ENCODE results near the gene RBPJ.

The RBPJ gene

DNA sequence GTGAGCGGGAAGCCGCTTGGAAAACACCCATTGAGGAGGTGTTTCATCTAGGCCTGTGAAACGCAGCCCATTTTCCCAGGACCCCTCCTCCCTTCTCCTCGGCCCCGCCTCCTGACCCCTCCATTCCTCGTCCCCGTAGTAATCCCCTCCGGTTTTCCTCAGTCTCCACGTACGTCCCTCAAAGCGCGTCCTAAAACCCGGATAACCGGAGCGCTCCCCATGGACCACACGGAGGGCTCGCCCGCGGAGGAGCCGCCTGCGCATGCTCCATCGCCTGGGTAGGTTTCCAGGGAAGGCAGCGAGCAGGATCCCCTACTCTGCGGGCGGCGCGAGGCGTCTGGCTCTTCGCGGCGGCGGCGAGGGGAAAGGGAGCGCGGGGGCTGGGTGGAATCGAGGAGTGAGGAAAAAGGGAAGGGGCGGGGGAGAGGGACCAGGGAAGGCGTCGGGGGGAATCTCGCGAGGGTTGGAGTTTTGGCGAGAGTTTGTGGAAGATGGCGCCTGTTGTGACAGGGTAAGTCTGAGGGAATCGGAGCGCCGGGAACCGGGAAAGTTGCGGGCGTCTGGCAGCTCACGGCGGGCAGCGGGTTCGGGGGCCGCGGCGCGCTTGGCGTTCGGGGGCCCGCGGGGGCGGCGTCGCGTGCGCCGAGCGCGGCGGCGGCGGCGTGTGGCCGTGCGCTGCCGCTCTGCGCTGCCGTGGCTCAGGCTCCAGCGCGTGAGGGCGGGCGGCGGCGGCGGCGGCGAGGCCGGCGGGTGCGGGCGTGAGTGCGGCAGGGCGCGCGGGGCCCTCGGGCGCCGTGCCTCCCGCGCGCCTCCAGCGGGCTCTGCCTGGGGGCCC is at the start of gene RBPJ:
TSS of gene RBPJ (plus strand) at position 477 of the 835 bp plus-strand sequence. CDS start at position 492, 15 bp downstream.
- peak; percentile 58 to 69 for DNase-seq (ENCODE audit: low read depth in 2 of 2)

DNA sequence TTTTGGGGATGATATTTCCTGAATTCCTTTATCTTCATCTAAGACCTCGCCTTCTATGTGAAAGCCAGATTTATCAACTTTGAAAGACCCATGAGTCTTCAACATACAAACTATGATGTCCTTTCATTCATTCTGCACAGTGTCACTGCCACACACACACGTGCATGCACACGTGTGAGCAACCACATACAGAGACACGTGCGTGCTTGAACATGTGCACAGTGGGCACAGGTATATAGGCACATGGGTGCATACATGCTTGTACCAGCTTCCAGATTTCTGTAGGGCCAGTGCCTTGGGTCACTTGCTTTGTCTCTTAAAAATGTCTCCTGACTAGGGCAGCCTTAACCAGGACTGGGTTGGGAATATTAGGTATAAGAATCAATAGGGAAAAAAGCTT is 49.1 kb upstream of the RBPJ start:
- DNase-seq (ENCODE audit: low read depth in 2 of 2), result no peak

DNA sequence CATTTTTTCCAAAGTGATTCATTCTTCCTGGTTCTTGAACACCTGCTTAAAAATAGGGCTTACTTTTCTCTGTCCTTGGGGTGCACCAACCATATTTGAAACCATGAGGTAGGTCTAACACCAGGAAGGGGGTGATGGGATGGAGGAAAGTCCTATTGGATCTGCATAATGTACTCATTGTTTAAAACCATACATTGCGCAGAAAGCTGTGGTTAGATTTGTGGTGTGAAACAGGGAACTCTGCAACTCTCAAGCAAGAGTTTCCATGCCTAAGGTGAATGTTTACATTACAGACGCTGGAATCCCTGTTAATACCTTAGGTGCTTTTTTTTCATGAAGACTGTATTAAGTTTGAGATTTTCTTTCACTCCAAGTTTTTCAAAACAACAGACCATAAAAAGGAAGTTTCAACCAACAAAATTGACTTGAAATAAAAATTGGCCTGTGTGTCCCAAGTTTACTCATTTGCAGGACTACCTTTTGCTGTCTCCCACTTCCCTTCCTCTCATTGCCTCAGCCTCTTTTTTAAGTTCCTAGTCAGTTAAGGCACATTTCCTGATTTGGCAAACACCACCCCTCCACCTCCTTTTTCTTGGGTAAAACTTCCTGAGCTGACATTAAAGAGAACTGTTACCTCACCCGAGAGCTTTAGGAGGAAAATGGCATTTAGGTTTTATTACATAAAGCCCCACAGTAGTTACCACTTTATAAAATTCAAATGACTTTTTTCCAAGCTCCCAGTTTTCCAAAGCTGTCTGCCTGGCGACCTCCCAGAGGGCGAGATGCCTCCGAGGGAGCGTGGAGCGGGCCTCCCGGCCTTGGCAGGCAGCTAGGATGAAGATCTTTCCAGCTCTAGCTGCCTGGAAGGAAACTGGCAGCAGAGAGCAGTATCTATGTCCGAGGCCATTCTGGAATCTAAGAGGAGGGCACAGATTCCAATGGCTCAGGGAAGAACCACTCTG is 47.9 kb upstream of the RBPJ start:
- DNase-seq (ENCODE audit: low read depth in 2 of 2), result no peak

DNA sequence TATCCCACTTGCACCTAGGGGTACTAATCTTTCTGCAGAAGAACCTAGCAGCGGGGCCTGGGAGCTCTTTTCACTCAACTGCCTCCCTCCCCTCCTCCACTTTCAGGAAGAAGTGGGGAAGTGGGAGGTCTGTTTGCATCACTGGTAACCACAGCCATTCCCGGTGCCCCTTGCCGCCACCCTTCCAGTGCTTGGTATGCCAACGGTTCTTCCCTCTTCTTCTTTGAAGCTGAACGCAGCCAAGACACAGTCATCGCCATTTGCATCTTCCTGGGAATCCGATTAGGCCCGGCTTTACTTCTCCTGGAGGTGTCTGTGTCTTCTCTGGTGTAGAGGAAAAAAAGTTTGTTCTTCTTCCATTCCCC is 47.2 kb upstream of the RBPJ start:
- DNase-seq (ENCODE audit: low read depth in 2 of 2), result no peak

DNA sequence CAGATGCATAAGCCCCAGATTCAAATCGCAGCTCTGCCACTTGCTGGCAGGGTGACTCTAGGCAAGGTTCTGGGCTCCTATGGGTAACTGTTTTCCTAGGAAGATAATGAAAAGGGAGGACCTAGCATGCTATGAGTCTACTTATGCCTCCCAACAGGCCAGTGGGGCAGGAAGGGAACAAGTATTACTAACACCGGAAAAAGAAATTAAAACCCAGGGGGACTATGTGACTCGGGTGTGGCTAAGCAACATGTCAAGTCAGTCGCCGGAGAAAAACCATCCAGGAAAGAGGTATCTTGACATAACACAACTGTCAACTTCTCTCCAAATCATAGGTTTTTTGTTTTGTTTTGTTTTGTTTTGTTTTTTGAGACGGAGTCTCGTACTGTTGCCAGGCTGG is 45.5 kb upstream of the RBPJ start:
- no peak for DNase-seq (ENCODE audit: low read depth in 2 of 2)

DNA sequence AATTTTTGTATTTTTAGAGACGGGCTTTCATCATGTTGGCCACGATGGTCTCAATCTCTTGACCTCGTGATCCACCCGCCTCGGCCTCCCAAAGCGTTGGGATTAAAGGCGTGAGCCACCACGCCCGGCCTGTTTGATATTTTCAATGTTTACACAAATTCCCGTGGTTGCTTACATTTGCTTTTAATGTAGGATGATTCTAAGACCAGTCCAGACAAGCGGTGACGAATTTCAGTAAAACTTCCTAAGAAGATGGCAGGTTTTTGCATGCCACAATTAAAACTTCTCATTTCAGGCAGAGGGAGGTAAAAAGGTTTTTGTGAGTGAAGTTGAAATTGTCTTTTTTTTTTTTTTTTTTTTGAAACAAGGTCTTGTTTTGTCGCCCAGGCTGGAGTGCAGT is 41.4 kb upstream of the RBPJ start:
- no peak for DNase-seq (ENCODE audit: low read depth in 2 of 2)

DNA sequence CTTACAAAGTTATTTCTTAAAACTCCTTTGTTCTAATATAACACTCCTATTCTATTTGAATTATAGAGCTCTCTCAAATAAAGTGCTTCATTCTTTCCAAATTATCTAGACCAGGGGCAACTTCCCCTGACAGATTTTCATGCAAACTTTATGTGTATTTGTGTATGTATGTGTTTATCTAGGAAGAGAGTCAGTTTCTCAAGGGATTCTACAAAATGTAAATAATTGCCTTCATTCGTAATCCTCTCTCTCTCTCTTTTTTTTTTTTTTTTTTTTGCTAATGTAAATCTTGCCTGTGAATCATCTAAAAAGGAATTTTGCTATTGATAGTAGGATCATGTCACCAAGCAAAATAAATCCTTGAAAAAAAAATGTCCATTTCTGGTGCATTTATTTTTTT is 38.9 kb upstream of the RBPJ start:
- DNase-seq (ENCODE audit: low read depth in 2 of 2), result no peak

DNA sequence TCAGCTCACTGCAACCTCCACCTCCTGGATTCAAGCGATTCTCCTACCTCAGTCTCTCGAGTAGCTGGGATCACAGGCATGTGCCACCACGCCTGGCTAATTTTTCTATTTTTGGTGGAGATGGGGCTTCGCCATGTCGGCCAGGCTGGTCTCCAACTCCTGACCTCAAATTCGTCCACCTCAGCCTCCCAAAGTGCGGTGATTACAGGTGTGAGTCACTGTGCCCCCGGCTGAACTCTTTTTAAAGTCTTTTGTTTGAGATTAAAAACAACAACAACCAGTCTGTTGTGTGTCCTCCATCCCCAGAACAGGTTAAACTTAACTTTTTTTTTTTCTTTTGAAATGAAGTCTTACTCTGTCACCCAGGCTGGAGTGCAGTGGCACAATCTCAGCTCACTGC is 36.3 kb upstream of the RBPJ start:
- no peak for DNase-seq (ENCODE audit: low read depth in 2 of 2)

DNA sequence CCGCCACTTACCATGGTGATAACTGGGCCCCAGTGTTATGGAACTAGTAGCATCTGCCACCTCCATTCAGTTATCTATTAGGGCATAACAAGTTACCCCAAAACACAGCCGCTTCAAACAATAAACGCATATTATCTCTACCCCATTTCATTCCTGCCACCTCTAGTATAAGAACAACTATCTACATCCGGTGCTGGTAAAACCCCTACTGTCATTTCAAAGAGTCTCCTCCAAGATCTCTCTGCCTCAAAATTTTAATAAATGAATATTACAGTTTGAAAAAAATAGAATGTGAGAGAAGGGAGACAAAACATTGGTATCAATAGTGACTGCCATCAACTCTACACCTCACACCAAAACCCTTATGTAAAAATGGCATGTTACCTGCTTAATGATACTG is 35.5 kb upstream of the RBPJ start:
- DNase-seq (ENCODE audit: low read depth in 2 of 2), result no peak

DNA sequence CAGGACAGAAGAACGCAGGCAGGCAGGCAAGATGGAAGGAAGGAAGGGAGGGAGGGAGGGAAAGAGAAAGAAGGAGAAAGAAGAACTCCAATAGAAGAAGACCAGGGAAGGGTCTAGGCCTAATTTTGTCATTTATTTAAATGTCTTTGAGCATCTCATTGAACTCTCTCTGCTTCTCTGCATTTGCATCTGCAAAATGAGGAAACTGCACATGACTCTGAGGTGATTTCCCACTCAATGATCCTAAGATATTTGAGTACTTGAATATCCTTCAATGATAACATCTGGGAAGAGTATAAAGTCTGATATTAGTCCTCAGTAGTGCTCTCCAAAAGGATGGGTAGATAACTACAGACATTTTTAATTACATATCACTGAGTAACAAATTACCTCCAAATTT is 33.1 kb upstream of the RBPJ start:
- DNase-seq (ENCODE audit: low read depth in 2 of 2), result no peak

DNA sequence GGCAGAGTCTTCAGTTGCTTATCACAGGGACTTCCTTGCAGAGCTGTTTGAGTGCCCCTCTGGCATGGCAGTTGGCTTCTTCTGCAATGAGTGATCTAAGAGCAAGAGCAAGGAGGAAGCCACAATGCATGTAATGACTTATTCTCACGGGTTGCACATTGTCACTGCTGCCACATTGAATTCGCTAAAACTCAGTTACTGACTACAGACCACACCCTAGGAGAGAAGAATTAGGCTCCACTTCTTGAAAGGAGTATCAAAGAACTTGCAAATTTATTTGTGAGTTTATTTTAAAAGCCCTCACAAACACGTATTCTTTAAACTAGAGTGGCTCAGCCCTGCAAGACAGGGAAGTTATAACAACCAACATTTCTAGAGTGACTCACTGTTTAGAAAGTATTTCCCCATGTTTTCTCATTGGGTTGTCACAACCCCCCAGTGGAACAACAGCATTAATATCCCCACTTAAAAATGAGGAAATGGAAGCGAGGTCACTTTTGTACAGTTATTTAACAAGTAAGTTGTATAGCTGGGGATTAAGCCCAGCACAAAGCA is 32.4 kb upstream of the RBPJ start:
- no peak for DNase-seq (ENCODE audit: low read depth in 2 of 2)

DNA sequence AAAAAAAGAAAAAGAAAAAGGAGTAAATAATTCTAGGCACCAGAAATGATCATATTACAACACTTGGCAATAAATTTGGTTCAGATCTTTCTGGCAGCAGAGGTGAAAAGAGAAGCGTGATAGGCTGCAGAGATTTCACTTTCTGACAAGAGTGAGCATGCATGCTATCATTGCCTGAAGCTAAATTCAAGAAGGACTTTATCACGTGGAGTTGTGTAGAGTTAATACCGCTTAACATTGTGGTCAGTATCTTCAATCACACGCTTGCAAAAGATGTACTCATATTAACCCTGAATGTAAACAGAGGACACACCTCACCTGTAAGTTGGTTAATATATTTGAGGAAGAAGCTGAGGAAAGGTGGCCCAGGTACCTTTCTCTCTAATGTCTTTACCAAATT is 31.4 kb upstream of the RBPJ start:
- no peak for DNase-seq (ENCODE audit: low read depth in 2 of 2)

DNA sequence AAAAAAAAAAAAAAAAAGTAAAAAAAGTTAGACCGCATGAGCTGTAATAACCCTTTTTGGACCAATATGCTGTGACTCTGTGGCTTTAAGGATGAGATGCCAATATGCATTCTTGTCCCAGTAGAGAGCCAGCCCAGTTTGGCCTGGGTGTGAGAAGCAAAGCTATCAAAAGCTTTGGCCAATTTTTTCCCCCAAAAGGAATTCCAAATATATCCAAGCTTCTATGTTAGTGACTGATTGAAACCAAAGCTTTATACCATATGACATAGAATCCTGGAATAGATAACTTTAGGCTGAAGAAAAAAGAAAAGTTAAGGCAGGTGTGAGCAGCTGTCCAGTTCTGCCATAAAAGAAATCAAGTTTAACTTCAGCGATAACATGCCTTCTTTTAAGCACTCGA is 30.5 kb upstream of the RBPJ start:
- DNase-seq (ENCODE audit: low read depth in 2 of 2), result no peak

DNA sequence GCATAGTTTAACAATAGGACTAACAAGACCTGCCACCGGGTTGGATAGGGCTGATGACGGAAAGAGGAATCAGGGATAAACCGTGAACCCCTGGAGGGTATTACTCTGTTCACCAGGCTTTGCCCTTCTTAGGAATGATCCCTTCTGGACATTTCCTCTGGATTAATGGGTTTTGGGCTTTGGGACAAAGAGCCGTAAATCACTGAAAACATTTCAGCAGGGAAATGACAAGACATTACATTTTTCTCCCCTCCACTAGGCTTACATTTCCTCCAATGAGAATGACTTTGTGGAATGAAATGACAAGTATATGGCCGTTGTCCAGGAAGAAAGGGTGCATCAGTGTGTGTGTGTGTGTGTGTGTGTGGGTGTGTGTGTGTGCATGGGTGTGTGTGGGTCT is 25.9 kb upstream of the RBPJ start:
- no peak for DNase-seq (ENCODE audit: low read depth in 2 of 2)

DNA sequence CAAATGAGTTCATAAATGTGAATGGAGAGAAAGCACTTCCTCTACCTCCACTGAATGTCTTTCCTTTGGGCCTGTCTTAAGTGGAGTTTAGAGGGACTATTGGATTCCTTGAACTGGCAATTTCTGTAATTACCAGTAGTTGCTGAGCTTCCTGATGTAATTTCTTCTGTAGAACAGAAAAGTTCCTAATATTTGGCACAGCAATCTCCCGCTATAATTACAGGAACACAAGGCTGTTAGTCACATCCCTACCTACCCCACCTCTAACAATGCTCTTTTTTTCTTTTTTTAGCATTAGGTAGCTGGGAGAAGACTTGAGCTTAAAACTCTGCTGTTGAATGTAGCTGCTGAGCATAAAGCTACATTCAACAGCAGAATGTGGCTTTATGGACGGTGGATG is 24.8 kb upstream of the RBPJ start:
- no peak for DNase-seq (ENCODE audit: low read depth in 2 of 2)

DNA sequence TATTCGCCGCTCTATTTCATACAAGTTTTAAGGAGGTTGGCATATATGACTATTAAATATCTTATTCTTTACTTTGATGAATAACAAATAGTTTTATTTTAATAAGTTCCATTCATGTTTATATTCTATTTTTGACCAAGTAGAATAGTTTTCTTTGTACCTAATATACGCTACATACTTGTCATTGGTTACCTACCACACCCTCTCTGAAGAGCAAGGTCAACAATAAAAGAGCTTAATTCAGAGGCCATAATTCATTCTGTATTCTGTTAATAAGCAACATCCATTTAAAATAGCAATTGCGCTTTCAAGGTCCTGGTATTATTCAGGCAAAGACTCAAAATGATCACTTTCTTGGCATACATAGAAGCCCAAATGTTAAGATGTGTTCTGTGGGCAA is 24.3 kb upstream of the RBPJ start:
- DNase-seq (ENCODE audit: low read depth in 2 of 2), result no peak

DNA sequence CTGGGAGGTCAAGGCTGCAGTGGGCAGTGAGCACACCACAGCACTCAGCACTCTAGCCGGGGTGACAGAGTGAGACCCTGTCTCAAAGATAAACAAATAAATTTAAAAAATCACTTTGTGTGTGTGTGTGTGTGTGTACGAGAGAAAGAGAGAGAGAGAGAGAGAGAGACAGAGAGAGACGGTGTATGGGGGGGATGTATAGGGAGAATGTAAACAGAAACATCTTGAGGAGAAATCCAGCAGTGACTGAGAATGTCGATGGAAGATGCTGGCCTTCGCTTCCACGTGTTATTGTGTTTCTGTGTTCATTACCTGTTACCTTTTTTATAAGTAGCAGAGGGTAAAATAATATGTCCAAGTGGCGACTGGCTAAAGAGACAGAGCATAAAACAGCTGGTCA is 23.6 kb upstream of the RBPJ start:
- DNase-seq (ENCODE audit: low read depth in 2 of 2), result no peak

DNA sequence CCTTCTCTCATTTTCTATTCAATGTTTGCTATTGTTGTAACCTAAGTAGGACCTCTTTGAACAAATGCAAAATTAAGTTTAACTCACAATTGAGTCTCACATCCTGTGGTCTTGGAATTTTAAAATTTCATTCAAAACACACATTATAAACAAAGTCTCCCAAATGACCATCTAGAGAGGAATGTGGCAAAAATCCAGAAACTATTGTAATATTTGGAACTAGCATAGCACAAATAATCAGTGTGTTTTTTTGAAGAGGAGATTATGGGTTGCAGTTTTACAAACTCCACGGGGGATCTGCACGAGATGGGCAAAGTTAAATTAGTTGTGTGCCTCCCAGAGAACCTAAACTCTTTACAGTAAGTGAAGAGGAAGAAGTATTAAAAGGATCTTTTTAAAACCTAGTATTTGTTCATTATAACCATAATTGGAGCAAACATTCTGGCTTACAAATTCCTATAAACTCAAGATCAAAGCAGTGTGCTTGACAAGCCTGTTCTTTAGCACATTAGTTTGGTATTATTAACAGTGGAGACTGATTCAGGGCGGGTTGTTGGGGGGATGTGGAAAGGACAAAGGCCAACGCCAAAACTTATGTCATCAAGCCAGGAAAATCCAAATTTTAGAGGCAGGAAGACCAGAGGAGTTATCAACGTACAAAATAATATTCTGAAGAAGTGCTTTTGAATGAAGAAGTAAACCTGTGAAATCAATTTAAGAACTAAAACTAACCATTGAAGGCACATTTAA is 22.4 kb upstream of the RBPJ start:
- DNase-seq (ENCODE audit: low read depth in 2 of 2), result no peak

DNA sequence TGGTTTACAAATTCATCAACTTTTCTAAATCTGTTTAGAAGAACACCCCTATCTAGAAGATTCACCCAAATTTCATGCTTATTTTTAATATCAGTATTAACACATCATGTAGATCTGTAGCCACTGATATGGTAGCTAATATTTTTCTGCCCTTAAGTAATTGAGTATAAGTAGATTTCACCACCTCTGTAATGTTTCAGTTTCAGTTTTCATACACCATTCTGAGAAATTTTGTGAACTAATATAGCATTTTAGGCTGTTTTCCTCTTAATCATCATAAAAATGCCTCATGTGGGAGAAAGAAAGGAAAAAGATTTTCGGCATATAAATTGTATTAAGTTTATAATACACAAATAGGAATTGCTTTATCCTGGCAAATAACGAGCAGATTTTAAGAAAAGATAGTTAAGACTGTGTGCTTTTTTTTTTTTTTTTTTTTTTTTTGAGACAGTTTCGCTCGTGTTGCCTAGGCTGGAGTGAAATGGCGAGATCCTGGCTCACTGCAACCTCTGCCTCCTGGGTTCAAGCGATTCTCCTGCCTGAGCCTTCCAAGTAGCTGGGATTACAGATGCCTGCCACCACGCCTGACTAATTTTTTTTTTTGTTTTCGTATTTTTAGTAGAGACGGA is 21.4 kb upstream of the RBPJ start:
- no peak for DNase-seq (ENCODE audit: low read depth in 2 of 2)

DNA sequence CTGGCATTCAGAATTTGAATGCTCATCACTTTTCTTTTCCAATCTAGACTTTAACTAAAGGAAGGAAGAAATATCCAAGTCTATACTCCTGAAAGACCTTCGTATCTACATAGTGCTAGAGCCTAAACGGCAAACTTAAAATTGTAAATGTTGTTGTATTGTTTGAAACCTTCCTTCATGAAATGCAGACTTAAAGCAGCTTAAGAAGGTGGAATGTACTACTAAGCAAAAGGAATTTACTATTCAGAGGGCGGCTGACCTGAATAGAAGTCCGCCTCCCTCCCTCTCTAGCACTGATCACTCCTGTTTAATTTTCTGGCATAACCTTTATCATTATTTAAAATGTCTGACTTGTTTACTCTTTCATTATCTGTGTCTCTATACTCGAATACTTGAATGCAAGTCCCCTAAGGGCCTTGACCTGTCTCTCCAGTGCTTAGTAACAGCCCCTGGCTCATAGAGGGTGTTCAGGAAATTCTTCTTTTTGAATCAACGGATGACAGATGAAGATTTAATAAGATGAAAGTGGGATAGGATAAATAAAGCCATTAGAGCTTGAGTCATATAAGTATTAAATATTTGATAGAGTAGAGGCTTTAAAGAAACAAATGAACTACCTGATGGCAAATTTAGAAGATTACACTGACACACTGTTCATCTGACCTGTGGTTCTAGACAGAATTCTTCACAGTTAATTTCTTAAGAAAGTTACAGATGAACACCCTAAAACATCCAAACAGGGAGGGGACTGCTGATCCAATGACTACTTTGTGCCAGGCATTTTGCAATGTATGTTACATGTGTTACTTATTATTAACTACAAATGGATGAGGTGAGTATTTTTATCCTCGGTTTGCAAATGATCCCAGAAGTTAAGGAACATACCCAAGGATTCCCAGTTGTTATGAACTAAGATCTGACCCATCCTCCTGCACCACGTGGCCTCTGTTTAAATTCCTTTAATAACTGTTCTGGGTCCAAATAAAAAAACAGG is 20.2 kb upstream of the RBPJ start:
- no peak for DNase-seq (ENCODE audit: low read depth in 2 of 2)

Measured in stimulated activated CD4-positive, alpha-beta T cell treated with anti-CD3 and anti-CD28 coated beads, Interleukin-1b, Interleukin-23, amount 100 ng/mL, for 1 hour (primary cell).